NCI-H446 treated with DMSO at 0.1 percent for 48 hours (cell line): ENCODE measurements around the gene SEC16A.

Source experiments
- DNase-seq: peaks from one replicate; lab custom pipeline; 2025; lab: John Stamatoyannopoulos, UW

SEC16A gene

DNA sequence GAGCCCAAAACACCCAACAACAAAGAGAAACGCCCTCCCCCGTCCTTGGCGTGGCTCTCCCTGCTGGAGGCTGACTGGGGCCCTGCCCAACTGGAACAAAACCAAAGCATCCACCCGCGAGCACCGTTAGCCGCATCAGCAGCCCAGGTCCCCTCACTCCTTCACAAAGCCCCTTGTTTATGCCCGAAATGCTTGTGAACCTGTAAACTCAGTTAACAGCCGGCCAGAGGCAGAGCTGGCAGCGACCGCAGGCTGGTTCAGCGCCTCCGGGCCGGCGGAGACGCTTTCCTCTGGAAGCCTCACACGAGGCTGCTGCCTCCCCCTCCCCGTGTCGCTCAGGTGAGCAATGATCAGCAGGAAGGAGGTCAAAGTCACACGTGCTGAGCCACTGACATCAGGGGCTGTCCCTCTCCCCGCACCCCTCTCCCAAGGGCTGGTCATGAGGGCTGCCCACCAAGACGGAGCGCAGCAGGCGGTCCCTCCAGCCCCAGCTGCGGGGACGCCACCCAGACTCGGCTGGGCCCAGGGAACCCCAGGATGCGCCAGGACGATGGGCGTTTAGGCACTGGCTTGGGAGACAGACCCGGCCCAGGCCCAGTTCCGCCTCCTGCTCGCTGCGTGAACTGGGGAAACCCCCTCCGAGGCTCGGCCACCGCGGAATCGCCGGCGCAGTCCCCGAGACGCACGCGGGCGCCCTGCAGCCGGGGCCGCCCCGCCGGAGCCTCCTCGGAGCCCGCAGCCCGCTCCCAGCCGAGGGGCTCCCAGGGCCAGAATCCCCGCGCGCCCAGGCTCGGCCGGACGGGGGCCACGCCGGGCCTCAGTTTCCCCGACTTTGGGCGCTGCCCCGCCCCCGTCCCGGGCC lies 83.4 kb downstream of the SEC16A start:
- DNase-seq: no peak

DNA sequence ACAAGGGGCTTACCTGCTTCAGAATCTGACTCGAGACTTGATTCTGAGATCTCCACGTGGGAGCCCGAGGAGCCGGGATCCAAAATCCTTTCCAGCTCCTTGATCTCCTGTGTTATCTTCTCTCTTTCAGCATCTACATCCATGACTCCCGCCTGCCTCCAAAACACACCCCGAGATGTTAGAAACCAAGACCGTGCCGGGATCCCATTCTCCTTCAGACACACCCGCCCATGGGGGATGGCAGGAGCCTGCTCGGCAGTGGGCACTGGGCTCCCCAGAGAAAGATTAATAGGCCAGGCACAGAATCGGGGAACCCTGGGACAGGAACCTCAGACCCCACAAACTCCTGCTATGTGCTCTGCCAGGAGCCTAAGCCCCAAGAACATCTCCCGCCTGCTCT lies 84.6 kb downstream of the SEC16A start:
- no peak for DNase-seq

DNA sequence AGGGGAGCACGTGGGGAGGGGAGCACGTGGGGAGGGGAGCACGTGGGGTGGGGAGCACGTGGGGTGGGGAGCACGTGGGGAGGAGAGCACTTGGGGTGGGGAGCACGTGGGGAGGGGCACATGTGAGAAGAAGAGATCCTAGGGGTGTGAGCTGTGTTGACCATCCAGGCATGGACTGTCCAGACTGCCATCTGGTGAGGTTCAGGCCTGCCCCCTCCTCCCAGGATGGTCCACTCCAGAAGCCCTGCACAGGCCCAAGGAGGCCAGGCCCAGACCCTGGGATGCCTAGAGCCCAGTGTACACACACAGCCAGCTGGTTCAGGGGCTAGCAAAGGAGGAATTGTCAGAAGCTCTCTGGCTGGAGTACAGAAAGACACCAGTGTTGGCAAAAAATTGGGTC lies 85.2 kb downstream of the SEC16A start:
- no peak for DNase-seq

DNA sequence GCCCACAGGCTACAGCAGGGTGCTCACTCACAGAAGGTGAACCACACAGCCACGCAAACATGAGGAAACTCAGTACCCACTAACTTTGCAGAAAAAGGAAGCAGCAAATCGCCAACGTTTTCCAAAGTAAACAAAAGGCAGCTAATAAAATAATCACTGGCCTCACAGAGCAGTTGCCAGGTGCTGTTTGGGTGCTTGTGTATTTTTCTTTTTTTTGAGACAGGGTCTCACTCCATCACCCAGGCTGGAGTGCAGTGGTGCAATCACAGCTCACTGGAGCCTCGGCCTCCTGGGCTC lies 86.7 kb downstream of the SEC16A start:
- DNase-seq: no peak

DNA sequence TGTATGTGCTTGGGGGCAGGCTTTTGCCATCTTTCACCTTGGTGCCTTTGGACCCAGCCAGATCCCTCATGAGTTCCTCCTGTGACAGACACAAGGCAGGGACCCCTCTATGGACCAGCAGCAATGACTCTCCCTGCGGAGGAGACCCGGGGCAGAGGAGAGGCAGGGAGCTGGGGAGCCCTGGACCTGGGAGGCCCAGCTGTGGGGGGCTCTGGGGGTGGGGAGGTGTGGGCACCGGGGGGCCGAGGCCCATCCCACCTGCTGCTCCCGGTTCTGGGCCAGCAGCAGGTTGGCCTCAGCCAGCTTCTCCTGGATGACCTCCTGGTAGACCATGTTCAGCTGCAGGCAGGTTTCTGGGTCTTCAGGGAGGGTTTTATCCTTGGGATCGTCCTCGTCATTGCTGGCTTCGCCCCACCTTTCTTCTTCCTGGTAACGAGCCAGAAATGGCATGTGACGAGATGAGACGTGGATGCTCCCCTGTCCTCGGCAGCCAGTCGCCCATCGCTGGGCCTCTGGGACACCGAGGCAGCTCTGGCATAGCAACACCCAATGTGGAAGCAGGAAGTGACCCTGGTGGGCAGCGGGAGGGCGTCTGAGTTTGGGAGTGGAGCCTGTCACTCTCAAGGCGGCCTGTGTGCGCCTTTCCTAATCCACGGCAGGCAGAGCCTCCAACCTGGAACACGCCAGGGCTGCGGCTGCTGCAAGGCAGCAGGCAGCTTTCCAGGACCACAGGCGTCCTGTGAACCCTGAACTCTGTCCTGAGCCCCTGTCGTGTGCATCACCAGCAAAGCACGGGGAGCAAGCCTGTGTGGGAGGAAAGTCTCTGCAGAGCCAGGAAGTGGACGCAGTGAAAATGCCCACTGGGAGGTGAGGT lies 87.3 kb downstream of the SEC16A start:
- DNase-seq: no peak

DNA sequence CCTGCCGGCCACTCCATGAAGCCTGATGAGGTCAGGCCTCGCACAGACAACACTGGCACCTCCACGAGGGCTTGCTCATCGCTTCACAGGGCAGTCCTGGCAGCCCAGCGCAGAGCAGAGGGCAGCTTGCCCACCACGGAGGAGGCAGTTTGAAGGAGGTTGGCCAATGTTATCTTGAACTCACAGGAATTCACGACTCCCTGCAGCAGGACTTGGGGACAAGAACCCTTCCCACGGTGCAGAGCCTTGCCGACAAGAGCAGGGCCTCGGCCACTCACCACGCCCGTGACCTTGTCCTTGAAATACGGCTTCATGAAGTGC lies 87.9 kb downstream of the SEC16A start:
- DNase-seq: no peak

DNA sequence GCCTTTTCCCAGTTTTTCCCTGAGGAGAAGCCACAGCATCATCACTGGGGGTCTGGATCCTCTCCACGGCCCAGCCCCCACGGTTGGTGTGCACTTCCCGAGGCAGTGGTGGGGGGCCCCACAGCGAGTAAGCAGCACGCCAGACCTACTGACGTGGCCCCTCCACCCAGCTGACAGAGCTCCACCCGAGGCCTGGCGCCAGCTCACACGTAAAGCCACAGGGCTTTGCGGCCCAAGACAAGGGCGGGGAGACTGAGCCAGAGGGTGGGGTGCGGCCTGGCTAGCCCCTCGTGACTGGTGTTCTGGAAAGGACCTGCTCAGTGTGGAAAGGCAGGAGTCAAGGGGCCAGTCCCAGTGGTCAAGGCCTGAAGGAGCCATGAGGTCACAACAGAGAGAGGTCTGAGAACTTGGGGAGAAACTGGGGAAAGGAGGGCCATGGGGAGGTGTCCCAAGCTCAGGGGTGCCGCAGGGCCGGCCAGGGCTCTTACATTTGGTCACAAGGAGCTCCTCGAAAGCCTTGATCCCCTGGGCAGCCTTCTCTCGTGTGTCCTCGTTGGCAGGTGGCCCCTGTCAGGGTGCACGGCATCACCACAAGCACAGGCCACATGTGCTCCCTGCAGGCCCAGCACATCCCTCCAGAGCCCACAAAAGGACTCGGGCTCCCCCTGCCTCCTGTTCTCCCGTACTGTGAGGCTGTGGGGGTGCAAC lies 88.4 kb downstream of the SEC16A start:
- DNase-seq: no peak

DNA sequence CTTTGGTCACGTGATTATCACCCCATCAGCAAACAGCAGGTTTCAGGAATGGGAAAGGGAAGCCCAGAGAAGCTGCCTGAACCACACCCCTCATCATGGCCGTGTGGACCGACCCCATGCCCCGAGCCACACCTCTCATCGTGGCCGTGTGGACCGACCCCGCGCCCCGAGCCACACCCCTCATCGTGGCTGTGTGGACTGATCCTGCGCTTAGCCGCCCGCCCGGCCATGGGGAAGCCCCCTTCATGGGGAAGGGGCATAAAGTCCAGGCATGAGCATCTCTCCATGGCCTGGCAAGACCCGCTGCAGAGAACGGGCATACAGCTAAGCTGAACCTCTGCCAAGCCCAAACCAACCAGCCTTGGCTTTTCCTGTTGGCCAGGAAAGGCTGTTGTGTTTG lies 89.3 kb downstream of the SEC16A start:
- no peak for DNase-seq

DNA sequence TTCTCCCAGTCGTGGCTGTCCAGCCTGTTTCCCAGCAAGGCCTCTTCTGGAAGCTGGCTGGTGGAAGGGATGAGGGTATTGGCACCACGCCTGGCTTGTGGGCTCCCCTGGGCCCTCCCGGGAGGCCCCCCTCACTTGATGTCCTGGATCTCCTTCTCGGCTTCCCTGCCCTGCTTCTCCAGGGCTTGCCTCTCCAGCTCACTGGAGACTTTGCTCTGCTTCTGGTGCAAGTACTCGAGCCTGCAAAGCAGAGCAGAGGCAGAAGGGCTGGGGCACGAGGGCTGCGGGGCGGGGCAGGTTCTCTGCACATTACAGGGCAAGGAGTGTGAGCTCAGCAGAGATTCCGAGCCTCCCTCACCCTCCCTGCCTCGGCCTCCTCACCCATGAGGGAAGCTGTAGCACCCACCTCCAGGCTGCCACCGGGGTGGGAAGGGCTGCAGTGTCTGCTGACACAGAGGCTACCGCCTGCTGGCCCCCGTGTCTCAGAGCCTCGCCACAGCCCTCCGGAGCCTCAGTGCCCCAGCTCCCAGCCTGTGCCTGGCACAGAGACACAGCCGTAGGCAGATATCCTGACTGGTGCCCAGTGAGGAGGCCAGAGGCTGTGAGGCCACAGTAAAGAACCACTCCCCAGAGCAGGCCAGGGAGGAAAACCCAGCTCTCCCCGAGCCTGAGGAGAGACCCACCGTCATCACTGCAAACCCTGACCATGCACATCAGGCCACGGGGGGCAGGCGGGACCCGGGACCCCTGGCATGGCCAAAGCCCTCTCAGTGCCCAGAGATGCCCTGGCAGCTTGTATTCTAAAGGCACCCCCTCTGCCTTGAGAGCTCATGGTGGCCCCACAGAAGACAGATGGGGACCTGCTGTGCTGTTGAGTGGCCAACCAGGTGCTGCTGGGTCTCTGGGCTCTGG lies 90.0 kb downstream of the SEC16A start:
- DNase-seq: no peak

DNA sequence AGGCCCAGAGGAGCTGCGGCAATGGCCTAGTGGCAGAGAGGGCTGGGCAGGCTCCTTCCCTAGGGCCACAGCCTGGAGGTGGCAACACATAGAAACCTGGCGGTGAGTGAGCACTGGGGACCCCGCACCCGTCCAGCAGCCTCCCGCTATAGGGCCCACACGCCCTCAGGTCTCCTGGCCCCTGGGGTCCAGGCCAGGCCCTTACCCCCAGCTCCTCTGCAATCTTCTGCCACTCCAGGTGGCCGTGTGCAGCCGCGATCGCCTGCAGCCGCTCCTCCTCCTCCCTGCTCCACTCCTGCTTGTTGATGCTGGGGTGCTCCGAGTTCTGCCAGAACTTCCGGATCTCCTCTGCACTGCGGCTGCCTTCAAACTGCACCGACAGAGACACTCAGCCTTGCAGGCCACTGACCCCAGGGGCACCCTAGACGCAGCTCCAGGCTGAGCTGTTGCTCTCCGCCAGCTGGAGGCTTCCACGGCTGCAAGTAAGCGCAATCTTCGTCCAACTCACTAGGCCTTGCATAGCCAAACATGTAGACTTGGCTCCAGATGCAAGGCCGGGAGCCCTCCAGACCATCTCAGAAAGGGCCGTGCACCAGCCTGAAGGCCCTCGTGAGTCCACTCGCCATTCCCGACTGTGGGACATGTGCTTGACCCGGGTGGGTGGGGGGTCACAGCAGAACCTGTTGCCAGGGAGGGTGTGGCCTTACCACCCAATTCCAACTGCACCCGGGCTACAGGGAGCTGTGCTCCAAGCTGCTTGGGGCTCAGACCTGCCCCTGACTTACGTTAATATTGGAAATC lies 90.9 kb downstream of the SEC16A start:
- no peak for DNase-seq
